ENCODE measurements around the gene SRD5A1. TPM values are rescaled to one million over a fixed set of nuclear protein-coding genes. Genes with fewer than 3 reads are reported as not detected.

The SRD5A1 gene
- total RNA-seq, 1 experiment from 2014 or later: 29.9 TPM

GRCh38 chr5:6615034-6615815, 18.0 kb upstream of the SRD5A1 start:
- Mint-ChIP-seq H3K4me1 (no peaks in the 10 kb centered on the region), H3K36me3 (ENCODE audit: insufficient read depth in 1 of 3, low read depth in 3 of 3) (peaks cover 47 to 87% (median 75%) of the 10 kb centered on the region in 3 experiments), H3K27ac (peak overlapping the region in 1 of 3 experiments; percentile 84; a peak in 1 of 7 replicates), H3K4me3 (no peak overlapping the region), H3K9me3 (no peaks in the 10 kb centered on the region), H3K27me3 (ENCODE audit: low read depth) (no peaks in the 10 kb centered on the region)
- no peaks in the 10 kb centered on the region for H3K23me2 ChIP-seq (ENCODE audit: insufficient read length, low read depth, low read length, poor library complexity, severe bottlenecking)
- WGBS (ENCODE audit: extremely low coverage, insufficient read length, low lambda C conversion rate): no CpG with 5 or more reads among the region's 8 CpGs
- no peak overlapping the region for H3K4me2 ChIP-seq (ENCODE audit: insufficient read depth, insufficient read length, low read length)
- H2BK12ac ChIP-seq (ENCODE audit: insufficient read length, low read depth, low read length): no peak overlapping the region
- no peak overlapping the region for H3K18ac ChIP-seq (ENCODE audit: insufficient read length, low read depth, low read length)
- DNase-seq: no peak
- no peak overlapping the region for H3K14ac ChIP-seq (ENCODE audit: insufficient read depth, low read length)
- H2AFZ ChIP-seq (ENCODE audit: low read length): no peak overlapping the region
- H4K20me1 ChIP-seq (ENCODE audit: control insufficient read depth, insufficient read depth, insufficient read length): no peaks in the 10 kb centered on the region
- H3K23ac ChIP-seq (ENCODE audit: insufficient read length, low read depth, low read length): no peak overlapping the region
- no peaks in the 10 kb centered on the region for H3K9me3 ChIP-seq (ENCODE audit: control insufficient read depth, low read depth, low read length)
- no peak overlapping the region for H4K5ac ChIP-seq (ENCODE audit: insufficient read length, low read depth, low read length)
- H3K4me1 ChIP-seq (ENCODE audit: insufficient read depth, low read length): no peaks in the 10 kb centered on the region
- H3T11ph ChIP-seq (ENCODE audit: low read length): no peak overlapping the region
- H2AK5ac ChIP-seq (ENCODE audit: insufficient read length, low read length): no peak overlapping the region
- H3K4ac ChIP-seq (ENCODE audit: low read depth, low read length): no peak overlapping the region
- peaks cover 7% of the 10 kb centered on the region for H3K79me1 ChIP-seq (ENCODE audit: insufficient read depth, low read depth, low read length, poor library complexity, severe bottlenecking)
- H4K8ac ChIP-seq (replicated peaks; ENCODE audit: insufficient read length, low read depth, low read length): no peak overlapping the region
- H2BK15ac ChIP-seq (ENCODE audit: low read depth, low read length): no peak overlapping the region
- peaks cover 12% of the 10 kb centered on the region; the same call in 1 of the 2 replicates for H3K79me2 ChIP-seq (ENCODE audit: insufficient read depth, low read length)
- H3K9ac ChIP-seq (ENCODE audit: extremely low read depth, insufficient read length, low read length): no peak overlapping the region
- no peak overlapping the region for H2BK20ac ChIP-seq (ENCODE audit: low read depth, low read length, poor library complexity, severe bottlenecking)
- H2BK120ac ChIP-seq (ENCODE audit: low read depth, low read length, poor library complexity, severe bottlenecking): no peak overlapping the region
- no peak overlapping the region for H3K27ac ChIP-seq (ENCODE audit: insufficient read length, low read depth, low read length)
- no peak for TF ChIP-seq CTCF (conservative IDR thresholded peaks at IDR 0.05)
- no peaks in the 10 kb centered on the region for H3K27me3 ChIP-seq (ENCODE audit: insufficient read depth, low read length)
- no peak overlapping the region for H2BK5ac ChIP-seq (ENCODE audit: insufficient read length, low read length)
- H3K56ac ChIP-seq (ENCODE audit: insufficient read length, low read depth, low read length): no peak overlapping the region
- H4K91ac ChIP-seq (ENCODE audit: insufficient read length, low read depth, low read length): no peak overlapping the region

All from H9 (cell line).